Body of pancreas (tissue), 4 donors: ENCODE measurements around the gene HBA1.
"Not testable (repeated sequence)": the region's sequence is repeated elsewhere in the genome, so short reads cannot be mapped to it uniquely, and the experiment has no call there.

Experiments used
- CTCF ChIP-seq, 7 experiments: fragments of 450-650 bp in 4 of 7; fragments of 200-600 bp in 3 of 7; sonication (generic) in 3 of 7; IDR thresholded peaks; one replicate each; pipeline ENCODE4 v1.5.1; 2016 to 2019; ENCODE audit warnings: antibody characterized with exemption in 7 of 7
- POLR2A ChIP-seq, 3 donors: fragments of 450-650 bp; IDR thresholded peaks; one replicate each; pipeline ENCODE4 v1.6.1; 2016; ENCODE audit warnings: antibody characterized with exemption in 3 of 3, mild to moderate bottlenecking in 2 of 3

DNA sequence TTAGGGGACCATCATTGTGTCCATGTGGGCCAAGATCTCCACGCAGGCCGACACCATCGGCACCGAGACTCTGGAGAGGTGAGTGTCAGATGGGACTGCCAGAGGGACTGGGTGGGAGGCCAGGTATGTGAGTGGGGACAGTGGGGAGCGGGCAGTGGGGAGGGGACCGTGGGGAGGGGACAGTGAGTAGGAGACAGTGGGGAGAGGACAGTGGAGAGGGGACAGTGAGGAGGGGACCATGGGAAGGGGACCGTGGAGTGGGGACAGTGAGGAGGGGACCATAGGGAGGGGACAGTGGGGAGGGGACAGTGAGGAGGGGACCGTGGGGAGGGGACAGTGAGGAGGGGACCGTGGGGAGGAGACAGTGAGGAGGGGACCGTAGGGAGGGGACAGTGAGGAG lies 13.3 kb upstream of the HBA1 start:
- not testable (repeated sequence) for TF ChIP-seq CTCF, POLR2A (IDR thresholded peaks at IDR 0.05)
